CD4-positive, alpha-beta memory T cell (primary cell): ENCODE measurements around the gene PUM1. TPM values are rescaled to one million over a fixed set of nuclear protein-coding genes. Genes with fewer than 3 reads are reported as not detected.

Source experiments
- CTCF ChIA-PET: fragments of 350-600 bp; sonication (Branson Sonifier 250); formaldehyde crosslinking; loops from one replicate; lab custom pipeline; 2021; ENCODE audit warnings: inconsistent platforms; ENCODE audit not compliant: partially characterized antibody; lab: Charles Lee
- POLR2A ChIA-PET: fragments of 350-600 bp; sonication (Branson Sonifier 250); formaldehyde crosslinking; loops from one replicate; lab custom pipeline; 2021; ENCODE audit not compliant: partially characterized antibody; lab: Charles Lee
- DNase-seq, 5 donors: peaks; one replicate each; pipeline versions ENCODE4 v3.0.0 to v3.0.0-alpha.2; 2020 to 2022; ENCODE audit warnings: mixed read lengths in 1 of 5
- H3K27ac ChIP-seq: one replicate; pipeline ENCODE4 v1.7.0; 2013; ENCODE audit warnings: low read depth, low read length
- H3K27me3 ChIP-seq: 2 replicates; pipeline ENCODE4 v1.7.0; 2013; ENCODE audit warnings: mild to moderate bottlenecking, low read length, moderate library complexity; ENCODE audit not compliant: insufficient read depth
- H3K36me3 ChIP-seq: 2 replicates; pipeline ENCODE4 v1.7.0; 2013; ENCODE audit warnings: mild to moderate bottlenecking, low read length, moderate library complexity; ENCODE audit not compliant: insufficient read depth
- H3K4me1 ChIP-seq: 2 replicates; pipeline ENCODE4 v1.7.0; 2013; ENCODE audit warnings: mild to moderate bottlenecking, low read length, moderate library complexity; ENCODE audit not compliant: insufficient read depth
- H3K4me3 ChIP-seq, 2 donors: one replicate each; pipeline ENCODE4 v1.7.0; 2013; ENCODE audit warnings: low read length in 2 of 2, mild to moderate bottlenecking in 1 of 2
- H3K9me3 ChIP-seq, 2 donors: one replicate each; pipeline ENCODE4 v1.7.0; 2013; ENCODE audit warnings: low read length in 2 of 2, control low read depth in 1 of 2; ENCODE audit not compliant: control insufficient read depth in 1 of 2
- H3K27ac Mint-ChIP-seq, 7 donors: one replicate each; pipeline ENCODE4 v1.8.0; 2020 to 2021; ENCODE audit warnings: mixed read lengths in 7 of 7, mild to moderate bottlenecking in 6 of 7, inconsistent platforms in 3 of 7, moderate library complexity in 3 of 7
- H3K27me3 Mint-ChIP-seq, 2 donors: one replicate each; pipeline ENCODE4 v1.8.0; 2020 to 2021; ENCODE audit warnings: mixed read lengths in 2 of 2
- H3K36me3 Mint-ChIP-seq, 2 donors: one replicate each; pipeline ENCODE4 v1.8.0; 2020 to 2021; ENCODE audit warnings: mixed read lengths in 2 of 2, inconsistent platforms in 1 of 2, mild to moderate bottlenecking in 1 of 2
- H3K4me1 Mint-ChIP-seq, 4 donors: one replicate each; pipeline ENCODE4 v1.8.0; 2020 to 2021; ENCODE audit warnings: mixed read lengths in 4 of 4, mild to moderate bottlenecking in 1 of 4
- H3K4me3 Mint-ChIP-seq, 8 donors: one replicate each; pipeline ENCODE4 v1.8.0; 2020 to 2021; ENCODE audit warnings: mixed read lengths in 8 of 8, mild to moderate bottlenecking in 7 of 8, moderate library complexity in 6 of 8, inconsistent platforms in 3 of 8
- H3K9me3 Mint-ChIP-seq, 8 donors: one replicate each; pipeline ENCODE4 v1.8.0; 2020 to 2021; ENCODE audit warnings: mixed read lengths in 8 of 8, mild to moderate bottlenecking in 5 of 8, inconsistent platforms in 3 of 8, moderate library complexity in 1 of 8
- intact Hi-C: fragments of 100-400 bp; cut with micrococcal nuclease; formaldehyde crosslinking; loops from one replicate; pipeline ENCODE4 v1.15.1; 2023
- polyA plus RNA-seq, 2 donors: library from polyadenylated mRNA; unstranded; fragments of 300-500 nt; fragmentation: Illumina TruSeq; gene quantifications; one replicate each; pipeline ENCODE4 v1.2.3, GENCODE V29; 2021
- total RNA-seq, 2 experiments: library from RNA; stranded (reverse); gene quantifications; one replicate each; pipeline ENCODE4 v1.2.3, GENCODE V29; 2021

The PUM1 gene
- total and polyA plus RNA-seq, 4 experiments from 2014 or later, result 126 to 164 (median 138) TPM

DNA sequence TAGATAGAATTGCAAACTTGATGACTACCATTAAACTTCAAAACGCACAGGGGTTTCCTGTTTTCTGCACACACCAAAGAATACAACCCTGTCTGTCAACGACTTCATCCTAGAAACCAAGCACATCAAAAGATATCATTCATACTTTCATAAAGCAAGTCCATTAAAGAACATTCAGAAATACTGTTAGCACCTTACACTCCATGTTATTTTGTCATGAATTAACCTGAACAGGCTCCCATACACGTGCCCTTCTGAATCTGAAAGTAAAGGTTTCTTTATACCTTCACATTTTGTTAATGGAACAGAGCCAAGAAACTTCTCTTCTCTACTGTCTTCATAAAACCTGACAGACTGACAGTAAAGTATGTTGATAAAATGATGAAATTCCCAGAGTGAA is 46.1 kb downstream of the PUM1 start:
- Histone ChIP-seq H3K4me3 (no peak overlapping the region), H3K4me1 (peaks cover 60% of the 10 kb centered on the region), H3K27me3 (no peaks in the 10 kb centered on the region), H3K36me3 (no peaks in the 10 kb centered on the region), H3K9me3 (no peaks in the 10 kb centered on the region), H3K27ac (no peak overlapping the region)
- Mint-ChIP-seq H3K4me1 (peaks cover 47 to 75% (median 61%) of the 10 kb centered on the region in 4 donors), H3K27ac (peak overlapping the region in 5 of 7 donors; percentile 2 to 56 (median 33)), H3K4me3 (peak overlapping the region in 6 of 8 donors; percentile 35 to 74 (median 52)), H3K27me3 (no peaks in the 10 kb centered on the region), H3K36me3 (peaks cover 8 to 27% of the 10 kb centered on the region in 2 donors), H3K9me3 (no peaks in the 10 kb centered on the region)
- ChIA-PET CTCF (no interaction called here), POLR2A (no interaction called here)
- intact Hi-C loops, result no loop called here
- DNase-seq, result peak in 4 of 5 donors; percentile 9 to 51 (median 14)

DNA sequence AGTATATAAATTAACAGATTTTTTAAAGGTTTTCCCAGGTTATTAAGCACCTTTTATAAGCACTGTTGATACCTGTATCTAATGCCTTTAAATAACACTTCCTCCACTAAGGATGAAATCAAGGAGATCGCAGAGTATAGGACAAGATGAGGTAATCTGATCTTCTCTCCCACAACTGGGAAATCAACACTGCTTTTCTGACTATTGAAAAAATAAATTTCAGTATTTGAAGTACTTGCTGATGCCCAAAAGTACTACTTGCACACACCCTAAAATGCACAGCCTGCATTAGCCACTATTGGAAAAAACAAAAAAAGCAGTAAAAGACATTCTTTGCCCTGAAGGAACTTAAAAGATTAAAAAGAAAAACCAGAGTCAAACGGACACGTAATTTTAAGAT is 48.6 kb downstream of the PUM1 start:
- H3K4me1 ChIP-seq, result peaks cover 63% of the 10 kb centered on the region

DNA sequence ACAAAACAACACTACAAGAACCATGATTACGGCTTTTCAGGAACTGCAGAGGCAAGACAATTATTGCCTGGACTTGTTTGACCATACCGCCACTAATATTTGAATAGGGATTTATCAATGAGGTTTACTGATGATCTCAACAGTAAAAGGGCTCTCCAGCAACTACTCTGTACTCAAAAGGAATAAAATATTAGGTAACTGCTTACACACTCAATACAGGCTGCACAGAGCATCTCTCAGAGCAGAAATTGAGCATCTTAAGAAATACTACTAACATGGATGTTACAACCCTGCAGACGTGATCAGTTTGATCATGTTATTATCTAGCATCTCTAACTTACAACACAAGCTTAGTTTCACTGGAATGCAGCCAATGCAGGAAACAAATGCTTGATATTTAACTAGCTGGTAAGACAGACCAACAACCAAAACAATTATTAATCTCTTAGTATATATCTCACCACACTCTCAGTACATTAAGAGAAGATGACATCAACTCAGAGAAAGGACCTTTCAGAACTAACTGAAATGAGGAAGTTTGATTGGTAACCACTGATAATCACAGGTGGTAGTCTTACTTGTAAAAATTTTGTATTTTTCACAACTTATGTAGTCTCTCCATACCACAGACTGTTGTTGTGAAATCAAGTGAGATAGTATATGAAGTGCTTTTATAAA is 52.2 kb downstream of the PUM1 start:
- POLR2A ChIA-PET, result interaction anchor here (1.0 kb wide), 1 partner anchor 16 kb away, joined by 3 read pairs; no protein-coding TSS in a partner anchor
- Histone ChIP-seq H3K27me3 (no peaks in the 10 kb centered on the region), H3K27ac (no peak overlapping the region), H3K4me3 (no peak overlapping the region), H3K4me1 (peaks cover 54% of the 10 kb centered on the region), H3K9me3 (no peaks in the 10 kb centered on the region), H3K36me3 (no peaks in the 10 kb centered on the region)
- DNase-seq, result no peak
- Mint-ChIP-seq H3K9me3 (no peaks in the 10 kb centered on the region), H3K4me3 (peak overlapping the region in 3 of 8 donors; percentile 30 to 68 (median 53)), H3K27me3 (no peaks in the 10 kb centered on the region), H3K4me1 (peaks cover 44 to 67% (median 56%) of the 10 kb centered on the region in 4 donors), H3K36me3 (peaks cover 6 to 8% of the 10 kb centered on the region in 2 donors), H3K27ac (peak overlapping the region in 3 of 7 donors; percentile 14 to 78 (median 49))
- CTCF ChIA-PET, result no interaction called here
- intact Hi-C loops, result no loop called here

More for the DNA sequence above, 48.6 kb downstream of the PUM1 start:
- Histone ChIP-seq H3K4me3 (no peak overlapping the region), H3K27me3 (no peaks in the 10 kb centered on the region), H3K36me3 (no peaks in the 10 kb centered on the region), H3K27ac (no peak overlapping the region), H3K9me3 (no peaks in the 10 kb centered on the region)
- Mint-ChIP-seq H3K4me3 (no peak overlapping the region), H3K27me3 (no peaks in the 10 kb centered on the region), H3K36me3 (peaks cover 3 to 11% of the 10 kb centered on the region in 2 donors), H3K27ac (peak overlapping the region in 1 of 7 donors; percentile 16), H3K9me3 (no peaks in the 10 kb centered on the region), H3K4me1 (peaks cover 52 to 68% (median 62%) of the 10 kb centered on the region in 4 donors)
- ChIA-PET CTCF (no interaction called here), POLR2A (no interaction called here)
- no peak for DNase-seq
- intact Hi-C loops, result no loop called here

DNA sequence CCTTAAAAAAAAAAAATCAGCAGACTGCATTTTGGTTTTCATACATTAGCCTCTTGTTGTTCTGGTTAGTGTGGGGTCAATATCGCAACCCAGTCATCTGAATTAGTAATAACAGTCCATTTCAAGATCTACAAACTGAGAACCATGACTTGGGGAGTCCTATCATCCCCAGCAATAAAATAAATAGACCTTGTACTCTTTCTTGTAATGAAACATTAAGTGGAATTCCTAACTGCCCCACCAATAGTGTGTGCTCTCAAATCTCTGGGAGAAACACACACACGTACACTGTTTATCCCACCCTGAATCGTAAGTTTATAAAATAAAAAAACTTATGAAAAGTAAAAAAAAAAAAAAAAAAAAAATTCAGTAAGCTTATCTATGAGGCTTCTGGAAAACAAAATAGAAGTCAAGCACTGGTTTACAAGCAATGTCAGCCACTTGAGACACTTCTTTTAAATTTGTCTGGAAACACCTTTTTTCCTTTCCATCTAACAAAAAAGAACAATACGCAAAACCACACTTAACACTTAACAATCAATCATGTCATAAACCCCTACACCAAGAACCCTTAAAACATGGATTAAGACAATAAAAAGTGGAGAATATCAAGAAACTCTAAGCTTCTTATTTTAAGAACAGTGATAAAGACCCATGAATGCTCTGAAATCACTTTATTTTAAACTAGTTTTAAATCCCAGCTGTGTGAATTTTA is 53.1 kb downstream of the PUM1 start:
- intact Hi-C loops, result no loop called here
- ChIA-PET CTCF (interaction anchor here (0.7 kb wide), 1 partner anchor 15 kb away, joined by 3 read pairs; no protein-coding TSS in a partner anchor), POLR2A (no interaction called here)
- no peaks in the 10 kb centered on the region for H3K9me3 ChIP-seq
- Mint-ChIP-seq H3K36me3 (peaks cover 14 to 17% of the 10 kb centered on the region in 2 donors), H3K27ac (peak overlapping the region in 2 of 7 donors; percentile 41 to 49), H3K9me3 (no peaks in the 10 kb centered on the region), H3K4me3 (peak overlapping the region in 3 of 8 donors; percentile 4 to 68 (median 22)), H3K27me3 (no peaks in the 10 kb centered on the region), H3K4me1 (peaks cover 47 to 71% (median 61%) of the 10 kb centered on the region in 4 donors)
- no peaks in the 10 kb centered on the region for H3K27me3 ChIP-seq
- H3K36me3 ChIP-seq, result no peaks in the 10 kb centered on the region
- no peak for DNase-seq
- H3K4me3 ChIP-seq, result no peak overlapping the region
- H3K4me1 ChIP-seq, result peaks cover 62% of the 10 kb centered on the region
- H3K27ac ChIP-seq, result no peak overlapping the region

DNA sequence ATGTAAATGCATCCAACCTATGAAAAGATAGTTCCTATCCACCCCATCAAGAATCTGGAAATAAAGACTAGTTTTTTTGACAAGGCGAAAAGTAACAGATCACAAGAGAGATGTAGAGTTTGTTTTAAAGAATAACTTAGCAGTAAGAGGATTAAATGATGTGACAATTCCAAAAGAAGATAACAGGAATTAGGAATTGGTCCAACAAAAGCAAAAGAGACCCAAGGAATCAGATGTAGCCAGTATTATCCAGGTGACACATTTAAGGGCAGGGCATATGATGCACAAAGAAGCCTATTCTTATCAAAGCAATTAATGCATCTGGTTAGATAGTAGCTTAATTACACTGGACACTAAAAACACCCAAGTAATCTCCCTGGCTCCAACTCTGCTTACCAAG is 53.8 kb downstream of the PUM1 start:
- no peaks in the 10 kb centered on the region for H3K27me3 Mint-ChIP-seq
- POLR2A ChIA-PET, result interaction anchor here (0.7 kb wide), 1 partner anchor 17 kb away, joined by 3 read pairs; no protein-coding TSS in a partner anchor

DNA sequence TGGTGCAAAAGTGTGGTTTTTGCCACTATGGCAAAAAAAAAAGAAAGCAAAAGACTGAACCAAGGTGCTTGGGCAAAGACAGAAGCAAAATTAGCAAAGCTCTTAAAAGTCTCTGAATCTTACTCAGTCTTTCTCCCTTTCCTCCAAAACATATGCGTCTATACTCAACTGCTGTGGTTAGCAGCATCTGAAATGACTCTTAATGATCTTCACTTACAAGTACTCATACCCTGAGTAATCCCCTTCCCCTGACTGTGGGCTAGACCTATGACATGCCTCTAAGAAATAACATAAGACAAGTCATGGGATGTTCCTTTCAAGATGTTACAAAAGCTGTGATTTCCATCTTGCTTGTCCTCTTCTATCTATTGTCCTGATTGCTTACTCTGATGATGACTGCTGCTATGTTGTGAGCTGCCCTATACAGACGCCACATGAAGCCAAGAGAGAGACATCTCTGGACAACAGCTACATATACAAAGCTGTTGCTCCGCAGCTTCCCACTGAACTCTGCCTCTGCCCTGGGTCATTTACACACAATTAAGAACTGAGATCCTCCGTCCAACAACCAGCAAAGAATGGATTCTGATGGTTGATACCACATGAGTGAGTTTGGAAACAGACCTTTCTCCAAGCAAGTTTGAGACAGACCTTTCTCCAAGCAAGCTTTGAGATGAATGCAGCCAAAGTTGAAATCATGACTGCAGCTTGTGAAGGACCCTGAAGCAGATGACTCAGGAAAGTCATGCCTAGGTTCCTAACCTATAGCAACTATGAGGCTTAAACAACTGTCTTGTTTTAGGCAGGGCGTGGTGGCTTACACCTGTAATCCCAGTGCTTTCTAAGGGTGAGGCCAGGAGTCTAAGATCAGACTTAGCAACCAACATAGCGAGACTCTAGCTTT is 55.2 kb downstream of the PUM1 start:
- H3K4me1 ChIP-seq, result peaks cover 60% of the 10 kb centered on the region
- intact Hi-C loops, result no loop called here
- H3K9me3 Mint-ChIP-seq, result no peaks in the 10 kb centered on the region
- no peaks in the 10 kb centered on the region for H3K27me3 Mint-ChIP-seq
- H3K9me3 ChIP-seq, result no peaks in the 10 kb centered on the region
- ChIA-PET CTCF (interaction anchor here (1.3 kb wide), 1 partner anchor 11 kb away, joined by 3 read pairs; no protein-coding TSS in a partner anchor), POLR2A (no interaction called here)
- no peaks in the 10 kb centered on the region for H3K27me3 ChIP-seq
- peaks cover 23 to 29% of the 10 kb centered on the region in 2 donors for H3K36me3 Mint-ChIP-seq
- peak overlapping the region; percentile 22 for H3K27ac ChIP-seq
- H3K36me3 ChIP-seq, result peaks cover 6% of the 10 kb centered on the region
- peak in 1 of 5 donors; percentile 47 for DNase-seq
- no peak overlapping the region for H3K4me3 ChIP-seq
- H3K4me1 Mint-ChIP-seq, result peaks cover 50 to 69% (median 60%) of the 10 kb centered on the region in 4 donors
- H3K27ac Mint-ChIP-seq, result peak overlapping the region in 6 of 7 donors; percentile 14 to 68 (median 38)
- peak overlapping the region in 5 of 8 donors; percentile 0 to 37 (median 16) for H3K4me3 Mint-ChIP-seq

More for the DNA sequence above, 53.8 kb downstream of the PUM1 start:
- Histone ChIP-seq H3K4me3 (no peak overlapping the region), H3K4me1 (peaks cover 60% of the 10 kb centered on the region), H3K27me3 (no peaks in the 10 kb centered on the region), H3K9me3 (no peaks in the 10 kb centered on the region), H3K36me3 (no peaks in the 10 kb centered on the region), H3K27ac (no peak overlapping the region)
- intact Hi-C loops, result no loop called here
- H3K4me3 Mint-ChIP-seq, result peak overlapping the region in 4 of 8 donors; percentile 1 to 56 (median 16)
- H3K27ac Mint-ChIP-seq, result peak overlapping the region in 4 of 7 donors; percentile 11 to 41 (median 36)
- H3K9me3 Mint-ChIP-seq, result no peaks in the 10 kb centered on the region
- H3K36me3 Mint-ChIP-seq, result peaks cover 14 to 17% of the 10 kb centered on the region in 2 donors
- H3K4me1 Mint-ChIP-seq, result peaks cover 45 to 67% (median 59%) of the 10 kb centered on the region in 4 donors
- DNase-seq, result no peak
- CTCF ChIA-PET, result interaction anchor here (1.1 kb wide), 1 partner anchor 53 kb away, joined by 3 read pairs; no protein-coding TSS in a partner anchor
